Esophagus squamous epithelium (tissue), 4 donors: ENCODE data around the gene MGAT5.

ENCODE experiments used
- CTCF ChIP-seq, 6 experiments: fragments of 450-650 bp in 4 of 6; fragments of 200-600 bp in 2 of 6; sonication (generic) in 2 of 6; IDR thresholded peaks; one replicate each; pipeline ENCODE4 v1.5.1; 2016 to 2019; ENCODE audit warnings: antibody characterized with exemption in 6 of 6, mild to moderate bottlenecking in 4 of 6, moderate library complexity in 4 of 6
- POLR2A ChIP-seq, 4 donors: fragments of 450-650 bp; IDR thresholded peaks; one replicate each; pipeline ENCODE4 v1.6.1; 2017; ENCODE audit warnings: antibody characterized with exemption in 4 of 4, mild to moderate bottlenecking in 4 of 4, moderate library complexity in 3 of 4

- TF ChIP-seq CTCF (IDR thresholded peaks at IDR 0.05) (no peak), POLR2A (IDR thresholded peaks at IDR 0.05) (no peak)
Observed at GRCh38 chr2:134452042-134452733, 198.3 kb downstream of the MGAT5 start.
